Activated CD8-positive, alpha-beta T cell treated with anti-CD3 and anti-CD28 coated beads for 36 hours (primary cell): ENCODE measurements around the gene DAB1. TPM values are rescaled to one million over a fixed set of nuclear protein-coding genes. Genes with fewer than 3 reads are reported as not detected.

ENCODE experiments used
- ATAC-seq: fragments of 200-7000 bp; cut with Tn5 transposase; one replicate; pipeline ENCODE4 v1.10.0; 2021; ENCODE audit warnings: mild to moderate bottlenecking, moderate library complexity
- CTCF ChIA-PET: fragments of 350-600 bp; sonication (Branson Sonifier 250); formaldehyde crosslinking; loops from one replicate; lab custom pipeline; 2021; ENCODE audit warnings: antibody characterized with exemption; lab: Charles Lee
- POLR2A ChIA-PET: fragments of 350-600 bp; sonication (Branson Sonifier 250); formaldehyde crosslinking; loops from one replicate; lab custom pipeline; 2021; ENCODE audit warnings: antibody characterized with exemption; lab: Charles Lee
- DNase-seq: peaks from one replicate; pipeline ENCODE4 v3.0.0-alpha.2; 2020
- H3K27ac Mint-ChIP-seq: one replicate; pipeline ENCODE4 v1.8.0; 2021; ENCODE audit warnings: mild to moderate bottlenecking, mixed read lengths
- H3K27me3 Mint-ChIP-seq: one replicate; pipeline ENCODE4 v1.8.0; 2021; ENCODE audit warnings: mixed read lengths
- H3K36me3 Mint-ChIP-seq: one replicate; pipeline ENCODE4 v1.8.0; 2021; ENCODE audit warnings: low read depth, mixed read lengths
- H3K4me1 Mint-ChIP-seq: one replicate; pipeline ENCODE4 v1.8.0; 2021; ENCODE audit warnings: low read depth, mixed read lengths
- H3K4me3 Mint-ChIP-seq: one replicate; pipeline ENCODE4 v1.8.0; 2021; ENCODE audit warnings: mild to moderate bottlenecking, moderate library complexity, mixed read lengths
- H3K9me3 Mint-ChIP-seq: one replicate; pipeline ENCODE4 v1.8.0; 2021; ENCODE audit warnings: mixed read lengths
- CTCF ChIP-seq: fragments of 200-600 bp; IDR thresholded peaks from one replicate; pipeline ENCODE4 v1.8.0; 2022; ENCODE audit warnings: antibody characterized with exemption, mild to moderate bottlenecking
- intact Hi-C: fragments of 100-400 bp; cut with micrococcal nuclease; formaldehyde crosslinking; loops from one replicate; pipeline ENCODE4 v1.10.0; 2022
- total RNA-seq, 2 experiments: library from RNA; stranded (reverse); gene quantifications; one replicate each; pipeline ENCODE4 v1.2.3, GENCODE V29; 2021

Gene DAB1
- total RNA-seq, 2 experiments from 2014 or later = not detected

- Mint-ChIP-seq H3K4me3 (no peak overlapping the region), H3K27me3 (peaks cover 4% of the 10 kb centered on the region), H3K9me3 (peaks cover 6% of the 10 kb centered on the region), H3K36me3 (peaks cover 1% of the 10 kb centered on the region), H3K27ac (peak overlapping the region; percentile 7), H3K4me1 (peaks cover 8% of the 10 kb centered on the region)
- peak; percentile 99 for ATAC-seq
- intact Hi-C loops = no loop called here
- TF ChIP-seq CTCF = no peak
- CTCF ChIA-PET = no interaction called here
- POLR2A ChIA-PET = no interaction called here
- DNase-seq = peak; percentile 66
Measured at GRCh38 chr1:57307392-57308170, 116.3 kb downstream of the DAB1 start.

GRCh38 chr1:57304591-57304990 is 119.3 kb downstream of the DAB1 start:
- Mint-ChIP-seq H3K4me3 (no peak overlapping the region), H3K9me3 (peaks cover 6% of the 10 kb centered on the region), H3K36me3 (peaks cover 1% of the 10 kb centered on the region), H3K27me3 (peaks cover 4% of the 10 kb centered on the region), H3K4me1 (peaks cover 8% of the 10 kb centered on the region), H3K27ac (no peak overlapping the region)
- POLR2A ChIA-PET = no interaction called here
- no peak for DNase-seq
- TF ChIP-seq CTCF = no peak
- intact Hi-C loops = no loop called here
- no peak for ATAC-seq
- CTCF ChIA-PET = no interaction called here

- H3K27ac Mint-ChIP-seq = no peak overlapping the region
- TF ChIP-seq CTCF = no peak
- H3K27me3 Mint-ChIP-seq = peaks cover 4% of the 10 kb centered on the region
- H3K9me3 Mint-ChIP-seq = peaks cover 6% of the 10 kb centered on the region
- no peak for ATAC-seq
- ChIA-PET POLR2A (no interaction called here), CTCF (no interaction called here)
- intact Hi-C loops = no loop called here
- no peak overlapping the region for H3K4me3 Mint-ChIP-seq
- H3K36me3 Mint-ChIP-seq = peaks cover 1% of the 10 kb centered on the region
- peaks cover 8% of the 10 kb centered on the region for H3K4me1 Mint-ChIP-seq
- DNase-seq = no peak
Measured at GRCh38 chr1:57302812-57303596, 120.9 kb downstream of the DAB1 start.

GRCh38 chr1:57300186-57300585 is 123.7 kb downstream of the DAB1 start:
- Mint-ChIP-seq H3K9me3 (no peaks in the 10 kb centered on the region), H3K27ac (no peak overlapping the region), H3K27me3 (peaks cover 4% of the 10 kb centered on the region), H3K4me3 (no peak overlapping the region), H3K4me1 (no peaks in the 10 kb centered on the region), H3K36me3 (no peaks in the 10 kb centered on the region)
- ChIA-PET POLR2A (no interaction called here), CTCF (no interaction called here)
- intact Hi-C loops = no loop called here
- TF ChIP-seq CTCF = no peak
- DNase-seq (no peak), ATAC-seq (no peak)

GRCh38 chr1:57296726-57297250 is 127.1 kb downstream of the DAB1 start:
- Mint-ChIP-seq H3K27me3 (no peaks in the 10 kb centered on the region), H3K9me3 (no peaks in the 10 kb centered on the region), H3K4me3 (no peak overlapping the region), H3K36me3 (no peaks in the 10 kb centered on the region), H3K27ac (no peak overlapping the region), H3K4me1 (no peaks in the 10 kb centered on the region)
- intact Hi-C loops = no loop called here
- ATAC-seq (no peak), DNase-seq (no peak)
- no peak for TF ChIP-seq CTCF
- CTCF ChIA-PET = no interaction called here
- POLR2A ChIA-PET = no interaction called here
